Activated naive CD4-positive, alpha-beta T cell treated with anti-CD3 and anti-CD28 coated beads, Interleukin-2, amount 50 U/mL, for 24 hours (primary cell): Measurements from ENCODE around the gene TNFAIP6.
"Not testable (repeated sequence)": the region's sequence is repeated elsewhere in the genome, so short reads cannot be mapped to it uniquely, and the experiment has no call there.

ENCODE experiments used
- H3K27ac Mint-ChIP-seq: one replicate; pipeline ENCODE4 v1.8.0; 2021; ENCODE audit warnings: mild to moderate bottlenecking, mixed read lengths
- H3K27me3 Mint-ChIP-seq: one replicate; pipeline ENCODE4 v1.8.0; 2021; ENCODE audit warnings: mixed read lengths
- H3K36me3 Mint-ChIP-seq: one replicate; pipeline ENCODE4 v1.8.0; 2021; ENCODE audit warnings: mixed read lengths
- H3K4me1 Mint-ChIP-seq: one replicate; pipeline ENCODE4 v1.8.0; 2021; ENCODE audit warnings: mixed read lengths
- H3K4me3 Mint-ChIP-seq: one replicate; pipeline ENCODE4 v1.8.0; 2021; ENCODE audit warnings: mild to moderate bottlenecking, mixed read lengths
- H3K9me3 Mint-ChIP-seq: one replicate; pipeline ENCODE4 v1.8.0; 2021; ENCODE audit warnings: mixed read lengths

TNFAIP6 gene

DNA sequence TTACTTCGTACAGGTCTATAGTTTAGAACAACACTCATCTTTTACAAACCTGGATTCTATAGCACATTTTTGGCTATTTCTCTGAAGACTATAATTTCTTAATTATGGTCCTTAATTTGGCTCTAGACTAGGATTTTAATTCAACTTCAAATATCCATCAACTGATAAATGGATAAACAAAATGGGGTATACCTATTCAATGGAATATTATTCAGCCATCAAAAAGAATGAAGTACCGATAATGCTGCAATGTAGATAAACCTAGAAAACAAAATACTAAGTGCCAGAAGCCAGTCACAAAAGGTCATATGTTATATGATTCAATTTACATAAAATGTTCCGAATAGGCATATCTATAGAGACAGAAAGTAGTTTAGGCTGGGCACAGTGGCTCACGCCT, 37.1 kb downstream of the TNFAIP6 start:
- Mint-ChIP-seq H3K4me1 (no peaks in the 10 kb centered on the region), H3K27me3 (peaks cover 2% of the 10 kb centered on the region), H3K9me3 (peaks cover 4% of the 10 kb centered on the region), H3K27ac (no peak overlapping the region), H3K4me3 (no peak overlapping the region), H3K36me3 (no peaks in the 10 kb centered on the region)

DNA sequence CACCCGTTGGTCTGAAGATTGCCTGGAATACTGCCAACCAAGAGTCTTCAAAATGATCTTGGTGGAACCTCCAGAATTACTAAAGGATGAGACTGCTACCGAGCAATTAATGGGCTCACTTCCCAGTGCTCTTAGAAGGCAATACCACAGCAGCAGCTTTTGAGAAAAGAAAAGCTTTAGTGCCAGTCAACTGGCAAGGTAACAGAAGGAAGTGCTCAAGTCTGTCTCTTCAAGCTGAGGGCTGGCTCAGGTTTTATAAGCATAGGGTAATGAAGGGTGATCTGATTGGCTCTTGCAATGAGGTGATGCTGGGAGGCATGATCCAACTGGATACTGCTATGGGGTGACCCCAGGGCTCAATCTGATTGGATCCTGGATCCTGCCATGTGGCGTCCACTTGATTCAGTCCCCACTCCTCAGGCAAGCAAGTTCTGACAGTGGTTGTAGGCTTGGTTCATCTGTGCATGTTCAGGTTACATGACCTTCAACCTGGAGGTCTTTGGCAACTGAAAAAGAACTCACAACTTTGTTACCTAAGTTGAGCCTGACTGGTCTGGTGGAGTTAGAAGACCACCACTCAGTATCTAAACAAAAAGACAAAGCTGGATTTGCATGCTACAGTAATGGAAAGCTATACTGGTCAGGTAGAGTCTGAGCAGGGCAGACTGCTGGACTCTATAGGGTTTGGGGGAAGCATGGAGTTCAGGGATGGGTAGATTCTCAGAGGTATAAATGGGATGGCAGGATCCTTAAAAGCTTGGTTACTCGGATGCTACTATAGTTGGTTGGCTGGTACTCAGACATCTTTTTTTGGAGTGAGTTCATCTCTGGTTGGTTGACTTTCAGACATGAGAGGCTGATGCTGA, 38.4 kb downstream of the TNFAIP6 start:
- no peaks in the 10 kb centered on the region for H3K4me1 Mint-ChIP-seq

GRCh38 chr2:151399981-151400380, 42.6 kb downstream of the TNFAIP6 start:
- H3K4me1 Mint-ChIP-seq = no peaks in the 10 kb centered on the region
- no peaks in the 10 kb centered on the region for H3K27me3 Mint-ChIP-seq
- no peaks in the 10 kb centered on the region for H3K36me3 Mint-ChIP-seq
- H3K4me3 Mint-ChIP-seq = no peak overlapping the region
- H3K9me3 Mint-ChIP-seq = no peaks in the 10 kb centered on the region
- no peak overlapping the region for H3K27ac Mint-ChIP-seq

More for the DNA sequence above, 38.4 kb downstream of the TNFAIP6 start:
- H3K9me3 Mint-ChIP-seq = peaks cover 4% of the 10 kb centered on the region
- peaks cover 2% of the 10 kb centered on the region for H3K27me3 Mint-ChIP-seq
- no peak overlapping the region for H3K27ac Mint-ChIP-seq
- no peaks in the 10 kb centered on the region for H3K36me3 Mint-ChIP-seq
- no peak overlapping the region for H3K4me3 Mint-ChIP-seq

DNA sequence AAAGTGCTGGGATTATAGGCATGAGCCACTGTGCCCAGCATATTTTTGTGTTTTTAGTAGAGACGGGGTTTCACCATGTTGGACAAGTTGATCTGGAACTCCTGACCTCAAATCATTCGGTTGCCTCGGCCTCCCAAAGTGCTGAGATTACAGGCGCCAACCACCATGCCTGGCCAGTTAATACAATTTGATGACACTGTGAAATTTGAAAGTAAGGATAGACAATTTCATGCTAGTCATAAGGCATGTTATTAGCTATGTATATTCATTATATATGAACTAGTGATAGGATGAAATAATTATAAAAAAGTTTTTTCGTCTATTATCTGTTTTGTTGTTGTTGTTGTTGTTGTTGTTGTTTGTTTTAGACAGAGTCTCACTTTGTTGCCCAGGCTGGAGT, 43.8 kb downstream of the TNFAIP6 start:
- Mint-ChIP-seq H3K9me3 (no peaks in the 10 kb centered on the region), H3K27ac (no peak overlapping the region), H3K4me1 (no peaks in the 10 kb centered on the region), H3K36me3 (no peaks in the 10 kb centered on the region), H3K4me3 (no peak overlapping the region), H3K27me3 (no peaks in the 10 kb centered on the region)

DNA sequence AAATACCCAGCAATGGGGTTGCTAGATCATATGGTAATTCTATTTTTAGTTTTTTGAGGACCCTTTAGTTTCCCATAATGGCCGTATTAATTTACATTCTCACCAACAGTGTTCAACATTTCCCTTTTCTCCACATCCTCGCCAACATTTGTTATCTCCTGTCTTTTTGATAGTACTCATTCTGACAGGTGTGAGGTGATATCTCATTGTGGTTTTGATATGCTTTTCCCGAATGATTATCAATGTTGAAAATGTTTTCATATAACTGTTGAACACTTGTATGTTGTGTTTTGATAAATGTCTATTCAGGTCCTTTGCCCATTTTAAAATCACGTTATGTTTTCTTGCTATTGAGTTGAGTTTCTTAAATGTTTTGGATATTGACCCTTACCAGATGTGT, 46.5 kb downstream of the TNFAIP6 start:
- H3K4me1 Mint-ChIP-seq = no peaks in the 10 kb centered on the region
- H3K27me3 Mint-ChIP-seq = peaks cover 2% of the 10 kb centered on the region
- no peaks in the 10 kb centered on the region for H3K36me3 Mint-ChIP-seq
- no peak overlapping the region for H3K27ac Mint-ChIP-seq
- H3K4me3 Mint-ChIP-seq = no peak overlapping the region
- no peaks in the 10 kb centered on the region for H3K9me3 Mint-ChIP-seq

DNA sequence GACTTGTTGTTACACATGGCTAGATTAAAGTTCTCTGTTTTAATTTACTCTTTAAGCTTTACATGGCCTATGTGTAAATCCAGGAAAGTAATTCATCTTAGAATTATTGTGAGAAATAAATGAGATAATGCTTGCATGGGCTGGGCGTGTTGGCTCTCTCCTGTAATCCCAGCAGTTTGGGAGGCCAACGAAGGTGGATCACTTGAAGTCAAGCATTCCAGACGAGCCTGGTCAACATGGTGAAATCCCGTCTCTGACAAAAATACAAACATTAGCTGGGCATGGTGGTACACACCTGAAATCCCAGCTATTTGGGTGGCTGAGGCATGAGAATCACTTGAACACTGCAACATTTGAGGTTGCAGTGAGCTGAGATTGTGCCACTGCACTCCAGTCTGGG, 48.0 kb downstream of the TNFAIP6 start:
- Mint-ChIP-seq H3K27me3 (peaks cover 2% of the 10 kb centered on the region), H3K4me3 (no peak overlapping the region), H3K36me3 (peaks cover under 1% of the 10 kb centered on the region), H3K9me3 (no peaks in the 10 kb centered on the region), H3K4me1 (peaks cover 5% of the 10 kb centered on the region), H3K27ac (no peak overlapping the region)

- peaks cover 2% of the 10 kb centered on the region for H3K27me3 Mint-ChIP-seq
- H3K36me3 Mint-ChIP-seq = peaks cover 3% of the 10 kb centered on the region
- H3K4me3 Mint-ChIP-seq = no peak overlapping the region
- peaks cover 17% of the 10 kb centered on the region for H3K4me1 Mint-ChIP-seq
- H3K27ac Mint-ChIP-seq = no peak overlapping the region
- H3K9me3 Mint-ChIP-seq = no peaks in the 10 kb centered on the region
Measured at GRCh38 chr2:151407281-151407680, 49.9 kb downstream of the TNFAIP6 start.

GRCh38 chr2:151408788-151409600, 51.6 kb downstream of the TNFAIP6 start:
- no peaks in the 10 kb centered on the region for H3K9me3 Mint-ChIP-seq
- H3K4me1 Mint-ChIP-seq = peaks cover 30% of the 10 kb centered on the region

DNA sequence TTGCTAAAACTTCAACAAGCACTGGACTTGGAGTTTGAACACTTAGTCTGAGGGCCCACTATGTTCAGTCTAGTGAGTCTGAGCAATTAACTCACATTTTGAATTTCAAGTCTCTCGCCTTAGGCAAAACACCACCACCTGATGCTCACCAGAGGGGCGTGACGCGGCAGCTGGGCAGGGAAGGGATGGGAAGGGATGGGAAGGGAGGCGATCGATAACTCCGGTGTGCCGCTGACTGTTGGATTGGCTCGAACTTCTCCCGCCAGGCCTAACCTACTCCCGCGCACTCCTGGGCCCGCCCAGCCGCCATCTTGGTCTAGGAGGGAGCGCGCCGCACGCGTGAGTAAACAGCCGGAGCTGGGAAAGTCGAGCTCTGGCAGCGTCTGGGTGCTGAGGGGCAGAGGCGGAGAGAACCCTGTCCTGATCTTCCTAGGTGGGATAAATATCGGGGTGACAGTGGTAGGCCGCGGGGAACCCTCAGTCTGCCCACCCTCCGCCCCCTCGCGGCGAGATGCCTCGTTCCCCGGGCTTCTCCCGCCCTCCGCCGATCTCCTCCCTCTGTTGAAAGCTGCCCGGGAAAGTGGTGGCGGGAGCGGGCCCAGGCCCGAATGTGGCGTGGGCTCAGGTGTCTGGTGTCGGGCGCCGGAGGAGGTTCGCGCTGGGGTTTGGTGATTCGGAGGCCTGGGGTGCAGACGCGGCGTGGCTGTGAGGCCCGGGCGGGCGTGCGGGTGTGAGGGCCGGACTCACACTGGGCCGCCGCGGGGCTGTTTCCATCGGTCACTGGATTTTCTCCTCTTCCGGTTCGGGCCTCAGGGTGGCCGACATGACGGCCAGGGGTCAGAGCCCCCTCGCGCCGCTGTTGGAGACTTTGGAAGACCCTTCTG, 52.5 kb downstream of the TNFAIP6 start, which contains the start of gene RIF1:
TSS of gene RIF1 (plus strand) at position 302 of the 884 bp plus-strand sequence. CDS start at position 824, 522 bp downstream.
- Mint-ChIP-seq H3K27ac (peak within 1 kb of the TSS; percentile 93), H3K36me3 (peaks cover 8% of the 10 kb centered on the region), H3K4me1 (peaks cover 34% of the 10 kb centered on the region), H3K9me3 (no peaks in the 10 kb centered on the region), H3K27me3 (peaks cover 2% of the 10 kb centered on the region), H3K4me3 (peak within 1 kb of the TSS; percentile 94)

More at GRCh38 chr2:151408788-151409600, 51.6 kb downstream of the TNFAIP6 start:
- H3K36me3 Mint-ChIP-seq = peaks cover 8% of the 10 kb centered on the region
- peak overlapping the region; percentile 93 for H3K27ac Mint-ChIP-seq
- H3K4me3 Mint-ChIP-seq = peak overlapping the region; percentile 94
- H3K27me3 Mint-ChIP-seq = peaks cover 2% of the 10 kb centered on the region

DNA sequence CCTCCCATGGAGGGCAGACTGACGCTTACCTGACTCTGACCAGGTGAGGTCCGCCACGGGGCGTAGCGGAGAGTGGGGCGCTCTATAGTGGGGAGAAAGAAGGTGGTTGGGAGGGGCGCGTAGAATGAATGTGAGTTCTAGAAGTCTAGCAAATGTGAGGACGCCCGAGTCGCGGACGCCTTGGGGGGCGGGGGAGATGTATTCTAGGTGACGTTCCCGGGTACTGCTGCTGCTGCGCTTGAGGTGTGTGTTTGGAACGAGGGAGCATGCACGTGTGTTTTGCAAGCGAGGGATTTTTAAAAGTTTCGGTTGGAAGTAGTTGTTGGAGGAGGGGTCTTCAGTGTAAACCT, 53.1 kb downstream of the TNFAIP6 start:
- peaks cover 34% of the 10 kb centered on the region for H3K4me1 Mint-ChIP-seq
- H3K27me3 Mint-ChIP-seq = peaks cover 2% of the 10 kb centered on the region
- H3K4me3 Mint-ChIP-seq = peak overlapping the region; percentile 94
- H3K27ac Mint-ChIP-seq = peak overlapping the region; percentile 93
- peaks cover 8% of the 10 kb centered on the region for H3K36me3 Mint-ChIP-seq
- no peaks in the 10 kb centered on the region for H3K9me3 Mint-ChIP-seq

DNA sequence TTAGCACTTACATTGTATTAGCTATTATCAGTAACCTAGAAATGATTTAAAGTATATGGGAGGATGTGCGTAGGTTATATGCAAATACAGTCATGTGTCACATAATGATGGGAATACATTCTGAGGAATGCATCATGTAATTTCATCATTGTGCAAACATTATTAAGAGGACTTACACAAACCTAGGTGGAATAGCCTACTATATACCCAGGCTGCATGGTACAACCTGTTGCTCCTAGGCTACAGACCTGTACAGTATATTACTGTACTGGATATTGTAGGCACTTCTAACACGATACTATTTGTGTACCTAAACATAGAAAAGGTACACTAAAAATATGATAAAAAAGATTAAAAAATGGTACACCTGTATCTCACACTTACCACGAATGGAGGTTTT, 60.3 kb downstream of the TNFAIP6 start:
- Mint-ChIP-seq H3K27ac (no peak overlapping the region), H3K4me1 (peaks cover 43% of the 10 kb centered on the region), H3K4me3 (no peak overlapping the region), H3K27me3 (no peaks in the 10 kb centered on the region), H3K9me3 (no peaks in the 10 kb centered on the region), H3K36me3 (peaks cover 20% of the 10 kb centered on the region)

DNA sequence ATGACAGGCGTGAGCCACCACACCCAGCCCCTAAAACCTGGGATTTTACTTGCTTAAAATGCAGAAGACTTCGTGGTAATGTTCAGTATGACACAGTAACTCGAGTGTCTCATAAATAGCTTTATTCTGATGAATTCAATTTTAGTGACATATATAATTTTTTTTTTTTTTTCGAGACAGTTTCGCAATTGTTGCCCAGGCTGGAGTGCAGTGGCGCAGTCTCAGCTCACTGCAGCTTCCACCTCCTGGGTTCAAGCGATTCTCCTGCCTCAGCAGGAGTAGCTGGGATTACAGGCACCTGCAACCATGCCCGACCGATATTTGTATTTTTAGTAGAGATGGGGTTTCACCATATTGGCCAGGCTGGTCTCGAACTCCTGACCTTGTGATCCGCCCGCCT, 64.3 kb downstream of the TNFAIP6 start:
- Mint-ChIP-seq H3K36me3 (peaks cover 38% of the 10 kb centered on the region), H3K4me1 (peaks cover 53% of the 10 kb centered on the region)
- not testable (repeated sequence) for H3K9me3 Mint-ChIP-seq, H3K4me3 Mint-ChIP-seq, H3K27ac Mint-ChIP-seq, H3K27me3 Mint-ChIP-seq

- H3K36me3 Mint-ChIP-seq = peaks cover 32% of the 10 kb centered on the region
- peaks cover 49% of the 10 kb centered on the region for H3K4me1 Mint-ChIP-seq
- H3K27me3 Mint-ChIP-seq = no peaks in the 10 kb centered on the region
Measured at GRCh38 chr2:151422917-151423439, 65.6 kb downstream of the TNFAIP6 start.

DNA sequence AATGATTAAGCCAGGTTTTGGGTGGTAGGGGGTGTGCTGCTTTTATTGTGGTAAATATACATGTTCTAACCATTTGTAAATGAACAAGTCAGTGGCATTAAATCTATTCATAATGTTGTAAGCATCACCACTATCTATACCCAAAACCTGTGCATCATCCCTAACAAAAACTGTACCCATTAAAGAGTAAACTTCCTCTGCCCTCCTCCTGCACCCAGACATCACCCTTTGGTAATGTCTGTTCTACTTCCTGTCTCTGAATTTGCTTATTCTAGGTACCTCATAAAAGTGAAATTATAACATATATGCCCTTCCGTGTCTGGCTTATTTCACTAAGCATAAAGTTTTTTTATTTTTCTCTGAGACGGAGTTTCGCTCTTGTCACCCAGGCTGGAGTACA, 66.4 kb downstream of the TNFAIP6 start:
- Mint-ChIP-seq H3K4me3 (peak overlapping the region; percentile 64), H3K27ac (peak overlapping the region; percentile 86), H3K27me3 (no peaks in the 10 kb centered on the region), H3K36me3 (peaks cover 36% of the 10 kb centered on the region), H3K4me1 (peaks cover 55% of the 10 kb centered on the region), H3K9me3 (no peaks in the 10 kb centered on the region)

More at GRCh38 chr2:151422917-151423439, 65.6 kb downstream of the TNFAIP6 start:
- no peaks in the 10 kb centered on the region for H3K9me3 Mint-ChIP-seq
- H3K27ac Mint-ChIP-seq = peak overlapping the region; percentile 86
- H3K4me3 Mint-ChIP-seq = peak overlapping the region; percentile 24
